Esophagus muscularis mucosa (tissue), 4 donors: ENCODE results near the gene SCGB3A1.

Experiments used
- EP300 ChIP-seq: sonication (generic); formaldehyde crosslinking; IDR thresholded peaks from one replicate; pipeline ENCODE4 v1.6.1; 2017; ENCODE audit warnings: antibody characterized with exemption
- POLR2A ChIP-seq: fragments of 450-650 bp; IDR thresholded peaks from one replicate; pipeline ENCODE4 v1.6.1; 2017; ENCODE audit warnings: antibody characterized with exemption, moderate library complexity, mild to moderate bottlenecking, low read depth
- POLR2AphosphoS5 ChIP-seq, 2 donors: sonication (generic); formaldehyde crosslinking; IDR thresholded peaks; one replicate each; pipeline ENCODE4 v1.6.1; 2017; ENCODE audit warnings: antibody characterized with exemption in 2 of 2
- TF ChIP-seq, protein P1 (sequence below), 3 experiments: fragments of 200-600 bp in 2 of 3; fragments of 450-650 bp in 1 of 3; sonication (generic) in 2 of 3; IDR thresholded peaks; one replicate each; pipeline ENCODE4 v1.5.1; 2017 to 2019; ENCODE audit warnings: antibody characterized with exemption in 3 of 3, mild to moderate bottlenecking in 2 of 3, moderate library complexity in 1 of 3

DNA sequence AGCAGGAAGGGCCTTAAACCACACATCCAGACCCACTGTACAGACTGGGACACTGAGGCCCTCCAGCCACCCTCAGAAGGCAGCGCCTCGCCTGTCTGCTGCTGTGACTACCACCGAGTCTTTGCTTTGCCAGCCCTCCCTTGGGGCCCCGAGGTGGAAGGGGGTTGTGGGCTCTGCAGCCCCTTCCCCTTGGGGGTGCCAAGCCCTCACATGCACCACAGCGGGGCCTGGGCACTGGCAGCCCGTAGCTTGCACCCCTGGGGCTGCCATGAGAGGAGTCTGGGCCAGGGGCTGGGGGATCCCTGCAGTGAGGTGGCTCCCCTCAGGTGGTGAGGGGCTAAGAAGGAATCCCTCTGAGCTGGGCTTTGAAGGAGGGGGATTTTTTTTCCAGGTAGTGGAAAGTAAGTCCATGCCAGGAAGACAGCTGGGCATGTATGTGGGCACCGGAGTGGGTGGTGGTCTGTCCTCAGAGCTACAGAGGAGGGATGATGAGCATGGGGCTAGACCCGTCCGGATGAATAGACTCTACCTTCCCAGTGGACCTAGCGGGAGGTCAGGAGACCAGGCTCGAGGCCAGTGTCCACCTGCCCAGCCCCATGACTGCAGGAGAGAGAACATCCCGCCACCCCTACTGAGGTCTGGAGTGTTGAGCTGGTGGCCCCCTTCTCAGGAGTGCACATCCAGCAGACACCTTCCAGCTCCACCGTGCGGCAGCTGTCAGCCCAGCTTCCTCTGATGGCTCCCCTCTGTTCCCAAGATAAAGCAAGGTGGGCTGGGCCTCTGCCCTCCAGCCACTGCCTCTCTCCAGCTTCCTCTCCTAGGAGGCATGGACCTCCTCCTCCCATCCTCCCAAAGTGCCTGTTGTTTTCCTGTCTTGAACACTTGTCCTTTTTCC lies 42.2 kb upstream of the SCGB3A1 start:
- TF ChIP-seq, protein P1, sequence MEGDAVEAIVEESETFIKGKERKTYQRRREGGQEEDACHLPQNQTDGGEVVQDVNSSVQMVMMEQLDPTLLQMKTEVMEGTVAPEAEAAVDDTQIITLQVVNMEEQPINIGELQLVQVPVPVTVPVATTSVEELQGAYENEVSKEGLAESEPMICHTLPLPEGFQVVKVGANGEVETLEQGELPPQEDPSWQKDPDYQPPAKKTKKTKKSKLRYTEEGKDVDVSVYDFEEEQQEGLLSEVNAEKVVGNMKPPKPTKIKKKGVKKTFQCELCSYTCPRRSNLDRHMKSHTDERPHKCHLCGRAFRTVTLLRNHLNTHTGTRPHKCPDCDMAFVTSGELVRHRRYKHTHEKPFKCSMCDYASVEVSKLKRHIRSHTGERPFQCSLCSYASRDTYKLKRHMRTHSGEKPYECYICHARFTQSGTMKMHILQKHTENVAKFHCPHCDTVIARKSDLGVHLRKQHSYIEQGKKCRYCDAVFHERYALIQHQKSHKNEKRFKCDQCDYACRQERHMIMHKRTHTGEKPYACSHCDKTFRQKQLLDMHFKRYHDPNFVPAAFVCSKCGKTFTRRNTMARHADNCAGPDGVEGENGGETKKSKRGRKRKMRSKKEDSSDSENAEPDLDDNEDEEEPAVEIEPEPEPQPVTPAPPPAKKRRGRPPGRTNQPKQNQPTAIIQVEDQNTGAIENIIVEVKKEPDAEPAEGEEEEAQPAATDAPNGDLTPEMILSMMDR (IDR thresholded peaks at IDR 0.05) = no peak
- TF ChIP-seq POLR2A (no peak), POLR2AphosphoS5 (IDR thresholded peaks at IDR 0.05) (no peak), EP300 (no peak)
